K562 (cell line): ENCODE data around the gene ZFP57. TPM values are rescaled to one million over a fixed set of nuclear protein-coding genes. Genes with fewer than 3 reads are reported as not detected.
A peak's percentile ranks its signal among the peaks of the same experiment; 100 is the strongest.

ENCODE experiments used
- ATF3 ChIP-seq, 2 experiments: fragments of 450-650 bp in 1 of 2; sonication (generic) in 1 of 2; formaldehyde crosslinking in 1 of 2; IDR thresholded peaks in 1 of 2; conservative IDR thresholded peaks in 1 of 2; 2 replicates each; pipeline versions ENCODE4 v1.6.1 to v1.8.1; 2016 to 2023; ENCODE audit warnings: mild to moderate bottlenecking in 2 of 2, moderate library complexity in 2 of 2, inconsistent platforms in 1 of 2, missing genetic modification reagents in 1 of 2
- BCL6 ChIP-seq: fragments of 250-450 bp; sonication (Bioruptor Pico); IDR thresholded peaks from 2 replicates; pipeline ENCODE4 v1.4.0; 2020
- BDP1 ChIP-seq: IDR thresholded peaks from 3 replicates; pipeline ENCODE4 v1.6.1; 2011; ENCODE audit not compliant: insufficient read length, insufficient read depth
- E2F6 ChIP-seq, 2 experiments: IDR thresholded peaks; 2 replicates each; pipeline ENCODE4 v1.6.1; 2011; ENCODE audit warnings: borderline replicate concordance in 1 of 2, control low read depth in 1 of 2, low read depth in 1 of 2, low read length in 1 of 2, mild to moderate bottlenecking in 1 of 2, mixed read lengths in 1 of 2, moderate library complexity in 1 of 2; ENCODE audit not compliant: insufficient read depth in 1 of 2, insufficient read length in 1 of 2, poor library complexity in 1 of 2, severe bottlenecking in 1 of 2; ENCODE audit errors: extremely low read depth in 1 of 2
- ESRRB ChIP-seq: fragments of 250-450 bp; sonication (Bioruptor Pico); IDR thresholded peaks from 2 replicates; pipeline ENCODE4 v1.5.0; 2020; ENCODE audit warnings: mild to moderate bottlenecking, moderate library complexity, borderline replicate concordance
- FOXA1 ChIP-seq: fragments of 450-650 bp; IDR thresholded peaks from 2 replicates; pipeline ENCODE4 v1.6.1; 2016; ENCODE audit warnings: mild to moderate bottlenecking, borderline replicate concordance
- FOXJ2 ChIP-seq: fragments of 200-800 bp; sonication (Bioruptor generic); IDR thresholded peaks from 2 replicates; pipeline ENCODE4 v1.6.1; 2016; ENCODE audit warnings: missing genetic modification characterization, missing compliant biosample characterization
- GATA2 ChIP-seq: sonication (generic); formaldehyde crosslinking; IDR thresholded peaks from 2 replicates; pipeline ENCODE4 v1.4.0; 2020; ENCODE audit warnings: mild to moderate bottlenecking, missing genetic modification reagents
- NR0B1 ChIP-seq: fragments of 450-650 bp; IDR thresholded peaks from one replicate; pipeline ENCODE4 v1.6.1; 2018; ENCODE audit warnings: mild to moderate bottlenecking, moderate library complexity; ENCODE audit not compliant: partially characterized antibody
- NRF1 ChIP-seq, 2 experiments: fragments of 450-650 bp; IDR thresholded peaks in 1 of 2; conservative IDR thresholded peaks in 1 of 2; 2 replicates each; pipeline ENCODE4 v1.6.1; 2014; ENCODE audit warnings: mild to moderate bottlenecking in 2 of 2
- PCBP2 ChIP-seq: fragments of 200-400 bp; formaldehyde crosslinking; IDR thresholded peaks from 2 replicates; pipeline ENCODE4 v1.6.1; 2018; ENCODE audit warnings: low read length, low read depth, mild to moderate bottlenecking, moderate library complexity; ENCODE audit not compliant: poor library complexity, severe bottlenecking
- PHF21A ChIP-seq: fragments of 450-650 bp; IDR thresholded peaks from 2 replicates; pipeline ENCODE4 v1.6.1; 2017; ENCODE audit warnings: low read depth, borderline replicate concordance
- PYGO2 ChIP-seq: fragments of 450-650 bp; IDR thresholded peaks from 2 replicates; pipeline ENCODE4 v1.6.1; 2016; ENCODE audit warnings: mild to moderate bottlenecking, missing genetic modification characterization, moderate library complexity, missing compliant biosample characterization
- SAP30 ChIP-seq: fragments of 200-600 bp; sonication (generic); IDR thresholded peaks from 2 replicates; pipeline ENCODE4 v1.6.1; 2012; ENCODE audit warnings: borderline replicate concordance, low read depth, mild to moderate bottlenecking, moderate library complexity, low read length, control low read depth, inconsistent platforms; ENCODE audit not compliant: insufficient read depth, poor library complexity, severe bottlenecking
- SNIP1 ChIP-seq: fragments of 450-650 bp; IDR thresholded peaks from 2 replicates; pipeline ENCODE4 v1.7.1; 2017; ENCODE audit warnings: low read depth, mild to moderate bottlenecking
- SP1 ChIP-seq: sonication (generic); formaldehyde crosslinking; IDR thresholded peaks from 2 replicates; pipeline ENCODE4 v1.8.1; 2022; ENCODE audit warnings: mild to moderate bottlenecking, missing genetic modification reagents
- SREBF2 ChIP-seq: sonication (generic); formaldehyde crosslinking; IDR thresholded peaks from 2 replicates; pipeline ENCODE4 v1.4.0; 2020; ENCODE audit warnings: mild to moderate bottlenecking, missing genetic modification reagents
- TEAD1 ChIP-seq, 2 experiments: fragments of 450-650 bp in 1 of 2; sonication (generic) in 1 of 2; formaldehyde crosslinking; IDR thresholded peaks; 2 replicates each; pipeline versions ENCODE4 v1.4.0 to v1.8.0; 2020 to 2022; ENCODE audit warnings: mild to moderate bottlenecking in 2 of 2, missing genetic modification reagents in 1 of 2
- U2AF2 ChIP-seq: fragments of 200-400 bp; formaldehyde crosslinking; optimal IDR thresholded peaks from 2 replicates; pipeline ENCODE3; 2017; ENCODE audit warnings: low read depth, mild to moderate bottlenecking, low read length
- YY1 ChIP-seq, 3 experiments: IDR thresholded peaks; 2 replicates each; pipeline ENCODE4 v1.6.1; 2011; ENCODE audit warnings: low read length in 2 of 3, mild to moderate bottlenecking in 2 of 3, moderate library complexity in 2 of 3, borderline replicate concordance in 1 of 3, control low read depth in 1 of 3, low read depth in 1 of 3; ENCODE audit not compliant: insufficient read depth in 3 of 3, insufficient replicate concordance in 2 of 3, control insufficient read depth in 1 of 3, insufficient read length in 1 of 3; ENCODE audit errors: extremely low read depth in 1 of 3
- ZC3H11A ChIP-seq: IDR thresholded peaks from 2 replicates; pipeline ENCODE4 v1.6.1; 2012; ENCODE audit warnings: low read depth, low read length, improper control_type of control experiment
- ZNF3 ChIP-seq: fragments of 250-450 bp; sonication (Bioruptor Pico); IDR thresholded peaks from 2 replicates; pipeline ENCODE4 v1.5.0; 2021; ENCODE audit warnings: mild to moderate bottlenecking, moderate library complexity
- ZSCAN29 ChIP-seq: fragments of 450-650 bp; IDR thresholded peaks from 2 replicates; pipeline ENCODE4 v1.6.1; 2017
- polyA plus RNA-seq, 8 experiments: library from polyadenylated mRNA; depleted of rRNA in 4 of 8; stranded (reverse) in 5 of 8; unstranded in 3 of 8; fragments of >200 nt; fragmentation: Nextera tagmentation in 2 of 8; fragmentation: Illumina TruSeq in 1 of 8; extraction: Ambion mirVana in 2 of 8; extraction: Trizol in 1 of 8; gene quantifications; 2 replicates each; pipeline versions ENCODE4 v1.2.1 to v1.2.3, GENCODE V29; 2011 to 2014; ENCODE audit warnings: inconsistent platforms in 1 of 8, missing spikeins in 1 of 8
- total RNA-seq, 7 experiments: library from RNA; depleted of rRNA in 6 of 7; stranded (reverse); fragments of >200 nt in 6 of 7; fragmentation: Illumina TruSeq in 2 of 7; extraction: Trizol in 2 of 7; gene quantifications; 2 replicates each; pipeline versions ENCODE4 v1.2.1 to v1.2.3, GENCODE V29; 2011 to 2021; ENCODE audit warnings: low replicate concordance in 1 of 7

Gene ZFP57
- total and polyA plus RNA-seq, 9 of the 15 experiments (the other 6 are each of a cell fraction or from before 2014, with no cell fraction given) = 0.04 to 0.28 (median 0.13) TPM

GRCh38 chr6:29649701-29650673, 31.0 kb downstream of the ZFP57 start (continued):
- no peak for TF ChIP-seq TEAD1 (CRISPR knock-in tag; IDR thresholded peaks at IDR 0.05)
- TF ChIP-seq SNIP1 = no peak
- peak; percentile 79 to 96 (median 92) for TF ChIP-seq YY1 (IDR thresholded peaks at IDR 0.05; ENCODE audit: borderline replicate concordance in 1 of 3, control insufficient read depth in 1 of 3, extremely low read depth in 1 of 3, insufficient read depth in 3 of 3, insufficient read length in 1 of 3, insufficient replicate concordance in 2 of 3, low read depth in 1 of 3, low read length in 2 of 3)
- 0 out of 2 replicates have a peak, but pooled peaks have one; percentile 19 for TF ChIP-seq SREBF2
- TF ChIP-seq BDP1 = no peak
- TF ChIP-seq ATF3 (IDR thresholded peaks at IDR 0.05) = peak; percentile 84
- TF ChIP-seq ATF3 (CRISPR knock-in tag; conservative IDR thresholded peaks at IDR 0.05) = no peak
- TF ChIP-seq NR0B1 = no peak
- TF ChIP-seq PCBP2 = no peak
- TF ChIP-seq SP1 (CRISPR knock-in tag) = peak; percentile 74
- TF ChIP-seq FOXA1 = no peak
- TF ChIP-seq ZNF3 (CRISPR knock-in tag) = no peak
- no peak for TF ChIP-seq FOXJ2 (tag)
- no peak for TF ChIP-seq SAP30
- no peak for TF ChIP-seq U2AF2
- TF ChIP-seq ZC3H11A = no peak
- no peak for TF ChIP-seq BCL6
- no peak for TF ChIP-seq ZSCAN29
- TF ChIP-seq PYGO2 (tag) = no peak
- no peak for TF ChIP-seq ESRRB (CRISPR knock-in tag)
- peak in 1 of 2 experiments; percentile 9 for TF ChIP-seq E2F6 (IDR thresholded peaks at IDR 0.05; ENCODE audit: borderline replicate concordance in 1 of 2, extremely low read depth in 1 of 2, insufficient read depth in 1 of 2, insufficient read length in 1 of 2, low read depth in 1 of 2, low read length in 1 of 2, poor library complexity in 1 of 2, severe bottlenecking in 1 of 2)
- TF ChIP-seq NRF1 (conservative IDR thresholded peaks at IDR 0.05 in 1 of 2, IDR thresholded peaks at IDR 0.05 in 1 of 2) = peak; percentile 78 to 82
- no peak for TF ChIP-seq GATA2 (CRISPR knock-in tag)
- no peak for TF ChIP-seq PHF21A
